ENCODE measurements around the gene SYNPO2.
"Not testable (repeated sequence)": the region's sequence is repeated elsewhere in the genome, so short reads cannot be mapped to it uniquely, and the experiment has no call there.

SYNPO2 gene

DNA sequence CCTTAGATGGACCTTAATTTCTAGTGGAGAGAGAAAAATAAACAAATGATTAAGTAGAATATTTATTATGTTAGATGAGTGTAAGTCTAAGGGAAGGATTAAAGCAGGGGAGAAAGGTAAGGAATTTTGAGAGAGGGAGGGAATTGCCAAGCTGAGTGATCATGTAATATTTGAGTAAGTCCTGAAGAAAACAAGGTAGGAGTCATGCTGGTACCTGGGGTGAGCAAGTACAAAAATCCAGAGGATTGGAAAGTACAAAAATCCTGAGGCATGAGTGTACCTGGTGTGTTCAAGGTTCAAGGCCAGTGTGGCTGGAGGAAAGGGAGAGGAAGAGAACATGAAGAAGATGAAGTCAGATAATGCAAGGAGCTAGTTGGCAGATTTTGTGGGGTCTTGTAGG is 159.8 kb downstream of the SYNPO2 start:
- H3K27me3 ChIP-seq (ENCODE audit: low read depth, low read length), result no peaks in the 10 kb centered on the region
- H3K4me1 ChIP-seq (ENCODE audit: control insufficient read depth in 1 of 2, insufficient read depth in 2 of 2, low read length in 2 of 2), result peaks cover 0 to 9% of the 10 kb centered on the region in 2 donors
- H3K9me3 ChIP-seq (ENCODE audit: control insufficient read depth in 1 of 2, low read length in 2 of 2), result no peaks in the 10 kb centered on the region
- no peak overlapping the region for H3K4me3 ChIP-seq (ENCODE audit: low read depth in 1 of 2, low read length in 2 of 2)
- no peaks in the 10 kb centered on the region for H3K36me3 ChIP-seq (ENCODE audit: control insufficient read depth in 1 of 2, insufficient read depth in 2 of 2, low read length in 2 of 2)
- no peak overlapping the region for H3K27ac ChIP-seq (ENCODE audit: low read length)

DNA sequence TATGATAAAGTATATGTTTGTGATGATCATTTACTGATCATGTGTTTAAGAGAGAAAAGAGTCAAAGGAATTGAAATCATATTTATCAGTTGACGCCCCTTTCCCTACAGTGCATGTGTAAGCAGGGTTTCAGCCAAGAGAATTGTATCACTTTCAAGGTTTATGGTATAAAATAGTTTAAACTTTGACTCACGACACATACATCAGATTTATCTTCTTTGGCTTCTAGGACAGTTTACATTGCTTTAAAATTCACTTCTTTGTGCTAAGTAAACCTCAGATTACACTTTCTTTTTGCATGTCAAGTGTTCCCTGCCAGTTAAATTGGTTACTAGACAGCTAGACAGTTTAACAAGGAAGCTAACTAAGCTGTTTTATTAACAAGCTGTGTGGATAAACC is 160.7 kb downstream of the SYNPO2 start:
- Histone ChIP-seq H3K9me3 (ENCODE audit: control insufficient read depth in 1 of 2, low read length in 2 of 2) (no peaks in the 10 kb centered on the region), H3K27ac (ENCODE audit: low read length) (no peak overlapping the region), H3K4me3 (ENCODE audit: low read depth in 1 of 2, low read length in 2 of 2) (no peak overlapping the region), H3K36me3 (ENCODE audit: control insufficient read depth in 1 of 2, insufficient read depth in 2 of 2, low read length in 2 of 2) (no peaks in the 10 kb centered on the region), H3K4me1 (ENCODE audit: control insufficient read depth in 1 of 2, insufficient read depth in 2 of 2, low read length in 2 of 2) (peaks cover 0 to 9% of the 10 kb centered on the region in 2 donors), H3K27me3 (ENCODE audit: low read depth, low read length) (no peaks in the 10 kb centered on the region)

DNA sequence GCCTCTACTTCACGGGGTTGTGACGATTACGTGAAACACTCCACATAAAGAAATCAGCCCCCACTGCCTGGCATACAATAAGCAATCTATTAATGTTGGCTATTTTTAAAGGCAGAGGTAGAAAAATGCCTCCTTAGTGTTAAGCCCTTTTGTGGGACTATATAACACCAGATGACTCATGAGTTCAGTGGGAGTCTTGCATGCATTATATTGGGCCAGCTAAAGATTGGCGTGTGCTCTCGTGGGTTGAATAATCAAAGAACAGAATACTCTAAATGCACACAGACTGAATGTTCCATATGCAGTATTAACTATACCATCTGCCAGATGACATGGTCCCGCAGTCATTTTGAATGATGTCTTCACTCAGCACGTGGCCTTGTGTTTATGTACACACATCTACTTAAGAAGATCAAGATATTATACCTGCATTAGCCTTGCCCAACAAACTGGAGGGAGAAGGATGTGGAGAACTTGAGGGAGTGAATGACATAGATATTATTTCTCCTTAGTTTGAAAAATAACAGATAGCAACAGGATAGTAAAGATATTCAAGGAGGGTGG is 162.0 kb downstream of the SYNPO2 start:
- H3K9me3 ChIP-seq (ENCODE audit: control insufficient read depth in 1 of 2, low read length in 2 of 2), result no peaks in the 10 kb centered on the region
- H3K27me3 ChIP-seq (ENCODE audit: low read depth, low read length), result no peaks in the 10 kb centered on the region
- no peak overlapping the region for H3K27ac ChIP-seq (ENCODE audit: low read length)
- H3K4me3 ChIP-seq (ENCODE audit: low read depth in 1 of 2, low read length in 2 of 2), result no peak overlapping the region
- peaks cover 0 to 8% of the 10 kb centered on the region in 2 donors for H3K4me1 ChIP-seq (ENCODE audit: control insufficient read depth in 1 of 2, insufficient read depth in 2 of 2, low read length in 2 of 2)
- H3K36me3 ChIP-seq (ENCODE audit: control insufficient read depth in 1 of 2, insufficient read depth in 2 of 2, low read length in 2 of 2), result no peaks in the 10 kb centered on the region

DNA sequence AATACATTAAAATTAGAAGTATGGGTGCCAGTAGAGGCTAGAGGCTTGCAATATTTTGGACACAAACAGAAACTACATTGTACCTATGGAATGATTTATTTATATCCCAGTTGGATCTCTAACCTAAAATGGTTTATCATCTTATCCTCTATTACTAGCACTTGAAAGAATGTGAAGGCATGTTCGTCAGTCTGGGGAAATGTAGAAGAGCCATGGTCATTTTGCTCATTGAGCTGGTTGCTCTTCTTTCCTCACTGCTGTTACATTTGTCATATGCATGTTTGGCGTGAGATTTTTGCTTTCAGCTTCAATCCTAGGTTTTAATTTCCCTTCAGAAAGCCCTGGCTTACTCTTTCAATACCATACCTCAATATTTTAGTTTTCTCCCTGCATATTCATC is 164.6 kb downstream of the SYNPO2 start:
- H3K27ac ChIP-seq (ENCODE audit: low read length), result no peak overlapping the region
- peaks cover 0 to 4% of the 10 kb centered on the region in 2 donors for H3K4me1 ChIP-seq (ENCODE audit: control insufficient read depth in 1 of 2, insufficient read depth in 2 of 2, low read length in 2 of 2)
- no peaks in the 10 kb centered on the region for H3K9me3 ChIP-seq (ENCODE audit: control insufficient read depth in 1 of 2, low read length in 2 of 2)
- no peak overlapping the region for H3K4me3 ChIP-seq (ENCODE audit: low read depth in 1 of 2, low read length in 2 of 2)
- H3K27me3 ChIP-seq (ENCODE audit: low read depth, low read length), result no peaks in the 10 kb centered on the region
- H3K36me3 ChIP-seq (ENCODE audit: control insufficient read depth in 1 of 2, insufficient read depth in 2 of 2, low read length in 2 of 2), result no peaks in the 10 kb centered on the region

DNA sequence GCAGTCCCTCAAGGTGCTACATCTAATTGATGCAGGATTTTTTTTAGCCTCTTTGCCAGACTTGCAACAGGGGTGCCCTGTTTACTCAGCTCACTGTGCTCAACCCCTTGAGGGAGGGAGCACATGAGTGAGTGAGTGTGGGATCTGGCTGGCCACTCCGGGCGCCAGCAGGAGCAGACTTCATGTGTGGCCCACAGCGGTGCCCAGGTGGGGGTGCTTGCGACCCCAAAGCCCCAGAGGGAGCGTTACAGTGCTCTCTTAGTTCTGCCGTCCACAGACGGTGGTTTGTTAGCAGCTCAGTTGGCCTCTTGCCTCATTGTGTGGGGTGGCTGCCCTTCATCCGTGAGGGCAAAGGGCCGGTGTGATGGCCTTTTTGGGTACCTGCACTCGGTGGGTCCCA is 165.3 kb downstream of the SYNPO2 start:
- Histone ChIP-seq H3K36me3 (ENCODE audit: control insufficient read depth in 1 of 2, insufficient read depth in 2 of 2, low read length in 2 of 2) (no peaks in the 10 kb centered on the region), H3K4me1 (ENCODE audit: control insufficient read depth in 1 of 2, insufficient read depth in 2 of 2, low read length in 2 of 2) (peaks cover 0 to 4% of the 10 kb centered on the region in 2 donors), H3K27me3 (ENCODE audit: low read depth, low read length) (no peaks in the 10 kb centered on the region), H3K27ac (ENCODE audit: low read length) (no peak overlapping the region), H3K4me3 (ENCODE audit: low read depth in 1 of 2, low read length in 2 of 2) (no peak overlapping the region), H3K9me3 (ENCODE audit: control insufficient read depth in 1 of 2, low read length in 2 of 2) (no peaks in the 10 kb centered on the region)

DNA sequence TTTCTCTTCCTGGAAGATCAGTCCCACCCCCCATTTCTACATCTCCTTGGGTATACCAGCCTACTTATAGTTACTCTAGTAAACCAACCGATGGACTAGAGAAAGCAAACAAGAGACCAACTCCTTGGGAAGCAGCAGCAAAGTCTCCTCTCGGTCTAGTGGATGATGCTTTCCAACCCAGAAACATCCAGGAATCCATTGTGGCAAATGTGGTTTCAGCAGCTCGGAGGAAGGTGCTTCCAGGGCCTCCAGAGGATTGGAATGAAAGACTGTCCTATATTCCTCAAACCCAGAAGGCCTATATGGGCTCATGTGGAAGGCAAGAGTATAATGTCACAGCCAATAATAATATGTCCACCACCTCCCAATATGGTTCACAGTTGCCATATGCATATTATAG is 168.8 kb downstream of the SYNPO2 start:
- H3K4me3 ChIP-seq (ENCODE audit: low read depth in 1 of 2, low read length in 2 of 2), result no peak overlapping the region
- H3K27ac ChIP-seq (ENCODE audit: low read length), result no peak overlapping the region
- H3K4me1 ChIP-seq (ENCODE audit: control insufficient read depth in 1 of 2, insufficient read depth in 2 of 2, low read length in 2 of 2), result no peaks in the 10 kb centered on the region

DNA sequence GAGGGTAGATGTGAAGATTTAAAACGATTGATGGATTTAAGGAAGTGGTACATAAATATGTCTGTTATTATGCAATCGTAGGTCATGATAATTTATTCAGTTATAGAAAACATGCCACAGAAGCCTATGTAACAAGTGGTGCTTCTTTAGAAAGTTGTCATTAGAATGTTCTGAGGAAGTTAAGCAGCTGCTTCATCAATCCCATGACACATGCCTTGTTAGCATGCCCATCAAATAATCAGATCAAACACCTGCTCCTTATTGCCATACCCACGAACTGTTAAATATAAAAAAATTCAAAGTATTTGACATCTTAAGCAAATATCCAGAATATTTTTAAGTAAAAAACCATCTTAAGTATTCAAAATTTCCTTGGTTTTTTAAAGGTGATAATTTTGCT is 170.6 kb downstream of the SYNPO2 start:
- Histone ChIP-seq H3K36me3 (ENCODE audit: control insufficient read depth in 1 of 2, insufficient read depth in 2 of 2, low read length in 2 of 2) (no peaks in the 10 kb centered on the region), H3K27me3 (ENCODE audit: low read depth, low read length) (no peaks in the 10 kb centered on the region), H3K27ac (ENCODE audit: low read length) (no peak overlapping the region), H3K9me3 (ENCODE audit: control insufficient read depth in 1 of 2, low read length in 2 of 2) (no peaks in the 10 kb centered on the region), H3K4me3 (ENCODE audit: low read depth in 1 of 2, low read length in 2 of 2) (no peak overlapping the region), H3K4me1 (ENCODE audit: control insufficient read depth in 1 of 2, insufficient read depth in 2 of 2, low read length in 2 of 2) (no peaks in the 10 kb centered on the region)

More for the DNA sequence above, 168.8 kb downstream of the SYNPO2 start:
- H3K27me3 ChIP-seq (ENCODE audit: low read depth, low read length), result no peaks in the 10 kb centered on the region
- H3K36me3 ChIP-seq (ENCODE audit: control insufficient read depth in 1 of 2, insufficient read depth in 2 of 2, low read length in 2 of 2), result no peaks in the 10 kb centered on the region
- no peaks in the 10 kb centered on the region for H3K9me3 ChIP-seq (ENCODE audit: control insufficient read depth in 1 of 2, low read length in 2 of 2)

DNA sequence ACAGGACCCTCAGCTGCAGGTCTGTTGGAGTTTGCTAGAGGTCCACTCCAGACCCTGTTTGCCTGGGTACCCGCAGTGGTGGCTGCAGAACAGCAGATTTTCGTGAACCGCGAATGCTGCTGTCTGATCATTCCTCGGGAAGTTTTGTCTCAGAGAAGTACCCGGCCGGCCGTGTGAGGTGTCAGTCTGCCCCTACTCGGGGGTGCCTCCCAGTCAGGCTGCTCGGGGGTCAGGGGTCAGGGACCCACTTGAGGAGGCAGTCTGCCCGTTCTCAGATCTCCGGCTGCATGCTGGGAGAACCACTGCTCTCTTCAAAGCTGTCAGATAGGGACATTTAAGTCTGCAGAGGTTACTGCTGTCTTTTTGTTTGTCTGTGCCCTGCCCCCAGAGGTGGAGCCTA is 178.5 kb downstream of the SYNPO2 start:
- H3K36me3 ChIP-seq (ENCODE audit: control insufficient read depth in 1 of 2, insufficient read depth in 2 of 2, low read length in 2 of 2); H3K9me3 ChIP-seq (ENCODE audit: control insufficient read depth in 1 of 2, low read length in 2 of 2); H3K27ac ChIP-seq (ENCODE audit: low read length); H3K27me3 ChIP-seq (ENCODE audit: low read depth, low read length); H3K4me3 ChIP-seq (ENCODE audit: low read depth in 1 of 2, low read length in 2 of 2); H3K4me1 ChIP-seq (ENCODE audit: control insufficient read depth in 1 of 2, insufficient read depth in 2 of 2, low read length in 2 of 2): not testable (repeated sequence)

DNA sequence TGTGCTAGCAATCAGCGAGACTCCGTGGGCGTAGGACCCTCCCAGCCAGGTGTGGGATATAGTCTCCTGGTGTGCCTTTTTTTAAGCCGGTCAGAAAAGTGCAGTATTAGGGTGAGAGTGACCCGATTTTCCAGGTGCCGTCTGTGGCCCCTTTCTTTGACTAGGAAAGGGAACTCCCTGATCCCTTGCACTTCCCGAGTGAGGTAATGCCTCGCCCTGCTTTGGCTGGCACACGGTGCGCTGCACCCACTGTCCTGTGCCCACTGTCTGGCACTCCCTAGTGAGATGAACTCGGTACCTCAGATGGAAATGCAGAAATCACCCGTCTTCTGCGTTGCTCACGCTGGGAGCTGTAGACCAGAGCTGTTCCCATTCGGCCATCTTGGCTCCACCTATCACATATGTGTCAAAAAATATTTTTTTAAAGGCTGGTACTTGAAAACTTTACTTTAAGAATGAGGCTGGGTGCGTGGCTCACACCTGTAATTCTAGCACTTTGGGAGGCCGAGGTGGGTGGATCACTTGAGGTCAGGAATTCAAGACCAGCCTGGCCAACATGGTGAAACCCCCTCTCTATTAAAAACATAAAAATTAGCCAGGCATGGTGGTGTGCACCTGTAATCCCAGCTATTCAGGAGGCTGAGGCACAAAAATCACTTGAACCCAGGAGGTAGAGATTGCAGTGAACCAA is 179.2 kb downstream of the SYNPO2 start:
- not testable (repeated sequence) for H3K27ac ChIP-seq (ENCODE audit: low read length); H3K36me3 ChIP-seq (ENCODE audit: control insufficient read depth in 1 of 2, insufficient read depth in 2 of 2, low read length in 2 of 2); H3K4me1 ChIP-seq (ENCODE audit: control insufficient read depth in 1 of 2, insufficient read depth in 2 of 2, low read length in 2 of 2); H3K27me3 ChIP-seq (ENCODE audit: low read depth, low read length); H3K4me3 ChIP-seq (ENCODE audit: low read depth in 1 of 2, low read length in 2 of 2); H3K9me3 ChIP-seq (ENCODE audit: control insufficient read depth in 1 of 2, low read length in 2 of 2)

DNA sequence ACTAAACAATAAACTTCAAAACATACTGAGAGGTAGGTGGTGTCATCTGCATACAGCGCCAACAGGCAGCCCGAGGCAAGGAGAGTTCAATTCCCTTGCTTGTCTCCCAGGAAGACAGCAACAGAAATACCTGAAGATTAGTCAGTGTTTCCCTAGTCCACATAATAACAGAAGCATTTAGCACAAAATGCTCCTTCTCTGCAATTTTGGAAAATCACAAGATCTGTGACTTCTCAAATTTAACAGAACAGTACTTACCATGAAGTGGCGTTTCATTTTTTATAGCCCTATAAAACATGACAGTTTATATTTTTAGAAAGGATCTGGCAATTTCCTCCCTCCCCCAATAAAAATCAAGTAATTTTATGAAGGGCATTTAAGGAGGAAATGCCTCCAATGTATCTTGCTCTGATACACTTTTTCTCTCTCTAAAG is 179.9 kb downstream of the SYNPO2 start:
- Histone ChIP-seq H3K27ac (ENCODE audit: low read length) (no peak overlapping the region), H3K27me3 (ENCODE audit: low read depth, low read length) (no peaks in the 10 kb centered on the region), H3K4me3 (ENCODE audit: low read depth in 1 of 2, low read length in 2 of 2) (no peak overlapping the region), H3K4me1 (ENCODE audit: control insufficient read depth in 1 of 2, insufficient read depth in 2 of 2, low read length in 2 of 2) (no peaks in the 10 kb centered on the region), H3K36me3 (ENCODE audit: control insufficient read depth in 1 of 2, insufficient read depth in 2 of 2, low read length in 2 of 2) (peaks cover 0 to 3% of the 10 kb centered on the region in 2 donors), H3K9me3 (ENCODE audit: control insufficient read depth in 1 of 2, low read length in 2 of 2) (peaks cover 0 to 6% of the 10 kb centered on the region in 2 donors)

DNA sequence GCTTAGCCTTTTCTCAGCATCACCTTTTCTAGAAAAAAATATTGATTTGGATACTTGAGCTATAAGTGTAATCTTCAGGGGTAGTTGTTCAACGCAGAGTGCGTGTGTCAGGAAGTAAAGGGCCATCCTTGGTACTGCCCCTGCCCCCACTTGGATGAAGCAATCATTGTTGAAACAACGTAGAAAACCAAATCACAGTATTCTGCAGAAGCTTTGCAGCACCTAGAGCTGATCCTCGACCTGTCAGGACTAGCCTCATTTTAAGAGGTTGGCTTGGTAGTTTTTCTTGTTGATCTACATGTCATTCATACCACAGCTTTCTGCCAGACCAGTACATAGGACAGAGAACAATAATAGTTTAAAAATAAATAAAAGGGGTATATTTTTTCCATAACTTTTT is 181.6 kb downstream of the SYNPO2 start:
- Histone ChIP-seq H3K27ac (ENCODE audit: low read length) (no peak overlapping the region), H3K9me3 (ENCODE audit: control insufficient read depth in 1 of 2, low read length in 2 of 2) (peaks cover 0 to 6% of the 10 kb centered on the region in 2 donors), H3K36me3 (ENCODE audit: control insufficient read depth in 1 of 2, insufficient read depth in 2 of 2, low read length in 2 of 2) (peaks cover 0 to 3% of the 10 kb centered on the region in 2 donors), H3K27me3 (ENCODE audit: low read depth, low read length) (no peaks in the 10 kb centered on the region), H3K4me1 (ENCODE audit: control insufficient read depth in 1 of 2, insufficient read depth in 2 of 2, low read length in 2 of 2) (no peaks in the 10 kb centered on the region), H3K4me3 (ENCODE audit: low read depth in 1 of 2, low read length in 2 of 2) (no peak overlapping the region)

All from muscle layer of duodenum (tissue), 2 donors.